DND-41 (cell line): ENCODE results near the gene PFKFB1.

ENCODE experiments used
- ATAC-seq: fragments of 200-7000 bp; cut with Tn5 transposase; 3 replicates; pipeline ENCODE4 v1.9.1; 2021; ENCODE audit warnings: low read depth; ENCODE audit not compliant: insufficient read depth
- DNase-seq: peaks from one replicate; pipeline ENCODE4 v3.0.0-alpha.2; 2020
- H2AFZ ChIP-seq: 2 replicates; pipeline ENCODE4 v1.6.0; 2012; ENCODE audit warnings: low read depth, low read length
- H3K27ac ChIP-seq: 2 replicates; pipeline ENCODE4 v1.5.1; 2012; ENCODE audit warnings: low read length, inconsistent platforms
- H3K27me3 ChIP-seq: fragments of 200-600 bp; sonication (generic); 2 replicates; pipeline ENCODE4 v1.6.0; 2012; ENCODE audit warnings: low read length, mild to moderate bottlenecking, inconsistent platforms; ENCODE audit not compliant: insufficient read depth, poor library complexity
- H3K36me3 ChIP-seq: 2 replicates; pipeline ENCODE4 v1.5.1; 2012; ENCODE audit warnings: low read length, inconsistent platforms; ENCODE audit not compliant: insufficient read depth
- H3K4me1 ChIP-seq: 2 replicates; pipeline ENCODE4 v1.5.1; 2012; ENCODE audit warnings: mild to moderate bottlenecking, low read length; ENCODE audit not compliant: insufficient read depth
- H3K4me2 ChIP-seq: 2 replicates; pipeline ENCODE4 v1.6.0; 2012; ENCODE audit warnings: mild to moderate bottlenecking, moderate library complexity, low read length, inconsistent platforms; ENCODE audit not compliant: insufficient read depth
- H3K4me3 ChIP-seq, 2 experiments: fragments of 200-600 bp in 1 of 2; shearing (Covaris generic) in 1 of 2; 2 replicates each; pipeline ENCODE4 v1.5.1; 2012 to 2016; ENCODE audit warnings: inconsistent platforms in 2 of 2, low read length in 2 of 2, mild to moderate bottlenecking in 2 of 2, low read depth in 1 of 2, moderate library complexity in 1 of 2
- H3K79me2 ChIP-seq: 2 replicates; pipeline ENCODE4 v1.6.0; 2012; ENCODE audit warnings: low read length, inconsistent platforms; ENCODE audit not compliant: insufficient read depth
- H3K9ac ChIP-seq: 2 replicates; pipeline ENCODE4 v1.6.0; 2012; ENCODE audit warnings: low read depth, mild to moderate bottlenecking, inconsistent platforms, low read length, moderate library complexity
- H3K9me3 ChIP-seq: 2 replicates; pipeline ENCODE4 v1.5.1; 2012; ENCODE audit warnings: low read length, moderate library complexity, mild to moderate bottlenecking, inconsistent platforms; ENCODE audit not compliant: insufficient read depth, severe bottlenecking
- H4K20me1 ChIP-seq: 2 replicates; pipeline ENCODE4 v1.6.0; 2012; ENCODE audit warnings: low read length; ENCODE audit not compliant: insufficient read depth
- CTCF ChIP-seq: IDR thresholded peaks from 2 replicates; pipeline ENCODE4 v1.5.1; 2012; ENCODE audit warnings: borderline replicate concordance, low read length, moderate library complexity, mild to moderate bottlenecking; ENCODE audit not compliant: poor library complexity, severe bottlenecking; ENCODE audit errors: extremely low read depth
- EZH2 ChIP-seq: IDR thresholded peaks from 3 replicates; pipeline ENCODE4 v1.6.1; 2012; ENCODE audit warnings: borderline replicate concordance, low read depth, mild to moderate bottlenecking, moderate library complexity, low read length, inconsistent platforms; ENCODE audit not compliant: severe bottlenecking

PFKFB1 gene

GRCh38 chrX:55008571-55009358, 14.8 kb upstream of the PFKFB1 start:
- peaks cover 29% of the 10 kb centered on the region for H3K36me3 ChIP-seq

GRCh38 chrX:55007656-55008055, 13.7 kb upstream of the PFKFB1 start:
- TF ChIP-seq EZH2 = no peak
- TF ChIP-seq CTCF = no peak
- Histone ChIP-seq H2AFZ (no peak overlapping the region), H3K4me3 (no peak overlapping the region), H3K27ac (no peak overlapping the region), H3K4me1 (no peaks in the 10 kb centered on the region), H3K79me2 (no peaks in the 10 kb centered on the region), H3K27me3 (no peaks in the 10 kb centered on the region), H4K20me1 (no peaks in the 10 kb centered on the region), H3K9ac (no peak overlapping the region), H3K36me3 (peaks cover 40% of the 10 kb centered on the region), H3K4me2 (no peak overlapping the region), H3K9me3 (no peaks in the 10 kb centered on the region)
- ATAC-seq (no peak), DNase-seq (no peak)

More at GRCh38 chrX:55008571-55009358, 14.8 kb upstream of the PFKFB1 start:
- TF ChIP-seq EZH2 (no peak), CTCF (no peak)
- H3K27me3 ChIP-seq = no peaks in the 10 kb centered on the region
- H4K20me1 ChIP-seq = no peaks in the 10 kb centered on the region
- H3K4me2 ChIP-seq = no peak overlapping the region
- no peaks in the 10 kb centered on the region for H3K4me1 ChIP-seq
- H3K79me2 ChIP-seq = no peaks in the 10 kb centered on the region
- no peak overlapping the region for H3K4me3 ChIP-seq
- H3K9ac ChIP-seq = no peak overlapping the region
- no peak overlapping the region for H3K27ac ChIP-seq
- peak; percentile 35; the same call in 1 of the 3 replicates for ATAC-seq
- DNase-seq = no peak
- H2AFZ ChIP-seq = no peak overlapping the region
- H3K9me3 ChIP-seq = no peaks in the 10 kb centered on the region

GRCh38 chrX:55006827-55007621, 13.0 kb upstream of the PFKFB1 start:
- TF ChIP-seq EZH2 = no peak
- no peak for TF ChIP-seq CTCF
- no peaks in the 10 kb centered on the region for H3K27me3 ChIP-seq
- H3K9ac ChIP-seq = no peak overlapping the region
- 0 out of 2 replicates have a peak, but pooled peaks cover 4% of the 10 kb centered on the region for H3K79me2 ChIP-seq
- no peak overlapping the region for H2AFZ ChIP-seq
- peaks cover 4% of the 10 kb centered on the region for H3K4me1 ChIP-seq
- H3K27ac ChIP-seq = no peak overlapping the region
- no peaks in the 10 kb centered on the region for H3K9me3 ChIP-seq
- peaks cover 46% of the 10 kb centered on the region for H3K36me3 ChIP-seq
- no peak overlapping the region for H3K4me3 ChIP-seq
- no peaks in the 10 kb centered on the region for H4K20me1 ChIP-seq
- H3K4me2 ChIP-seq = no peak overlapping the region
- DNase-seq (no peak), ATAC-seq (no peak)
